Prostate gland (tissue), 2 donors: Measurements from ENCODE around the gene PCP4.

Source experiments
- CTCF ChIP-seq, 4 experiments: fragments of 200-600 bp in 2 of 4; fragments of 450-650 bp in 2 of 4; sonication (generic) in 2 of 4; IDR thresholded peaks; 1 replicate in 3 of 4; 2 replicates in 1 of 4; pipeline ENCODE4 v1.5.1; 2016 to 2019; ENCODE audit warnings: antibody characterized with exemption in 4 of 4, mild to moderate bottlenecking in 2 of 4, moderate library complexity in 2 of 4
- POLR2A ChIP-seq: fragments of 450-650 bp; IDR thresholded peaks from one replicate; pipeline ENCODE4 v1.6.1; 2016; ENCODE audit warnings: antibody characterized with exemption, mild to moderate bottlenecking
- POLR2AphosphoS5 ChIP-seq: sonication (generic); formaldehyde crosslinking; IDR thresholded peaks from one replicate; pipeline ENCODE4 v1.6.1; 2017; ENCODE audit warnings: antibody characterized with exemption

DNA sequence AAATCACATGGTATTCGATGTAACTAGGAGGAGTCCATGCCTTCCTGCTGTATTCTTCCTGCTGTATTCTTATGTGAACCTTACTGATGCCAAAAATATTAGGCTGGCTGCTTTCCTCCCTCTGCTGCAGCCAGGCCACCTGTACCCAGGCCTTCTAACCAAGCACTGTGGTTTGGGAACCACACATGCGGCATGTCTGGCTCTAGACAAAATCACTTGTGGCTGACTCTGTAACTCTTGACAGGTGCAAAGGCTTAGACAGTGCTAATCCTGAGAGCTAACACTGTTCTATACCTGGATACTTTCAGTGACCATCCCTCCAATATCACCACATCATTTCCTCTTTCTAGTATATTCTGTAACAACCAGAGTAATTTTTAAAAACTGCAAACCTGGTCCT is 67.7 kb downstream of the PCP4 start:
- TF ChIP-seq CTCF (IDR thresholded peaks at IDR 0.05): no peak
- TF ChIP-seq POLR2A: no peak
- TF ChIP-seq POLR2AphosphoS5: no peak
